ENCODE results near the gene RPUSD3.
"Not testable (repeated sequence)": the region's sequence is repeated elsewhere in the genome, so short reads cannot be mapped to it uniquely, and the experiment has no call there.

The RPUSD3 gene

GRCh38 chr3:9843715-9844438 is at the start of gene RPUSD3:
Gene RPUSD3, minus strand, starts transcription at chr3:9844008. Its CDS starts 18 bp downstream, at chr3:9843990.
- peak; percentile 97 for DNase-seq

GRCh38 chr3:9891072-9891622 is 47.3 kb upstream of the RPUSD3 start:
- DNase-seq = no peak

GRCh38 chr3:9890249-9891071 is 46.7 kb upstream of the RPUSD3 start, which contains the start of gene JAGN1:
Gene JAGN1, plus strand, starts transcription at chr3:9890610. Its CDS starts 113 bp downstream, at chr3:9890723.
- DNase-seq = peak; percentile 96

- DNase-seq = no peak
Measured at GRCh38 chr3:9889405-9889804, 45.6 kb upstream of the RPUSD3 start.

- DNase-seq = no peak
Measured at GRCh38 chr3:9888540-9888939, 44.7 kb upstream of the RPUSD3 start.

- peak; percentile 64 for DNase-seq
Measured at GRCh38 chr3:9887480-9887879, 43.7 kb upstream of the RPUSD3 start.

GRCh38 chr3:9886328-9886727 is 42.5 kb upstream of the RPUSD3 start:
- DNase-seq = no peak

GRCh38 chr3:9884555-9885165 is 40.9 kb upstream of the RPUSD3 start:
- DNase-seq = peak; percentile 58

GRCh38 chr3:9883706-9884554 is 40.1 kb upstream of the RPUSD3 start:
- peak; percentile 14 for DNase-seq

- no peak for DNase-seq
Measured at GRCh38 chr3:9881441-9881840, 37.6 kb upstream of the RPUSD3 start.

- no peak for DNase-seq
Measured at GRCh38 chr3:9879830-9880549, 36.2 kb upstream of the RPUSD3 start, which contains the start of gene CIDEC. Gene CIDEC, minus strand, starts transcription at chr3:9880253. Its CDS starts 1,767 bp downstream, at chr3:9878486.

GRCh38 chr3:9878700-9879099 is 34.9 kb upstream of the RPUSD3 start:
- no peak for DNase-seq

GRCh38 chr3:9876991-9877390 is 33.2 kb upstream of the RPUSD3 start:
- peak; percentile 22 for DNase-seq

- not testable (repeated sequence) for DNase-seq
Measured at GRCh38 chr3:9876255-9876654, 32.4 kb upstream of the RPUSD3 start.

- no peak for DNase-seq
Measured at GRCh38 chr3:9875448-9875847, 31.6 kb upstream of the RPUSD3 start.

GRCh38 chr3:9872067-9872466 is 28.3 kb upstream of the RPUSD3 start:
- not testable (repeated sequence) for DNase-seq

- DNase-seq = no peak
Measured at GRCh38 chr3:9870978-9871377, 27.2 kb upstream of the RPUSD3 start.

- DNase-seq = no peak
Measured at GRCh38 chr3:9869955-9870354, 26.1 kb upstream of the RPUSD3 start.

- no peak for DNase-seq
Measured at GRCh38 chr3:9867106-9867505, 23.3 kb upstream of the RPUSD3 start.

GRCh38 chr3:9866639-9867038 is 22.8 kb upstream of the RPUSD3 start:
- DNase-seq = no peak

GRCh38 chr3:9865125-9865637 is 21.4 kb upstream of the RPUSD3 start:
- not testable (repeated sequence) for DNase-seq

Measured in hematopoietic multipotent progenitor cell treated with erythropoietin and hydrocortisone succinate and interleukin-3 and kit ligand, for 4 days (in vitro differentiated cells).